ENCODE data around the gene PRDM16.

The PRDM16 gene

GRCh38 chr1:3333903-3334302, 264.9 kb downstream of the PRDM16 start:
- DNase-seq, result no peak

DNA sequence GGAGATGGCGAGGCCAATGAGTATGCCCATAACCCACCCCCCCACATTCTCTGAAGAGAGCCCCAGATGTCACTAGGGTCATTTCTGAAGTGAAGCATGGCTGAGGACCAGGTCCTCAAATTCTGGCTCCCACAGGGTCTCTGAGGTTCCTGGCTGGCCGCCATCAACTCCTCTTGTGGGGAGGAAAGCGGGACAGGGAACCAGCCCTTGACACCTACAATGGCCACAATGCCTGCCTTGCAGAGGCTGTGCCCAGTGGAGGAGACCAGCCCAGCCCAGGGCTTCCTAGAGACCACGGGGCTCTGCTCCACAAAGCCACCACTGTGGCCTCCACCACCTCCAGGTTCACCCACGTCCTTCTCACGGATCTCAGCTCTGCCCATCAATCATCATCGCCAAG, 265.4 kb downstream of the PRDM16 start:
- no peak for DNase-seq

DNA sequence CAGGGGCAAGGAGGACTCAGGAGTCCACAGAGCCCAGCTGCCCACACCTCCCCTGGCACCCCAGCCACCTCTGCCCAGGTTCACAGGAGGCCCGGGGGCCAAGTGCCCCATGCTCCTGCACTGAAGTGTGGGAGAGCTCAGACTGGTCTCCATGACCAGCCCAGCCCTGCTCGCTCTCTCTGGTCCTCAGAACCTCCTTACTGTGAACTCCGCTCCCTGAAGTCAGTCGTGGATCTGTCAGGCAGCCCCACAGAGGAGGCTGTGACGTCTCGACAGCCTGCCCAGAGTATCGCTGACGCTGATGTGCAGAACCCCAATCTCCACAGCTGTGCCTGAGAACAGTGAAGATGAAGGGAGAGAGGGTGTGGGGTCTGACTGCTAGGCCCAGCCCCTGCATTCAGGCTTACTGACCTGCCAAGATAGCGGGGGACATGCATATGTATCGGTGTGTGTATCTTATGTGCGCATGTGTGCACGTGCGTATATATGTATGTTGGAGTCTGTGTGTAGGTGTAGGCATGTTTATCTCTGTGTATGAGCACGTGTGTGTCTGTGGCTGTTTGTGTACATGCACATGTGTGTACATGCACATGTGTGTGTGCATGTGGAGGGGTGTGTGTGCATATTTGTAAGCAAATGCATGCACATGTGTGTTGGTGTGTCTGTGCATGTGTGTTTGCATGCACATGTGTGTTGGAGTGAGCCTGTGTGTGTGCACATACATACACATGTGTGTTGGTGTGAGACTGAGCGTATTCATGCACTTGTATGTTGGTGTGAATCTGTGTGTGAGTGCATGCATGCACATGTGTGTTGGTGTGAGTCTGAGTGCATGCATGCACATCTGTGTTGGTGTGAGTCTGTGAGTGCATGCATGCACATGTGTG, 267.0 kb downstream of the PRDM16 start:
- no peak for DNase-seq

DNA sequence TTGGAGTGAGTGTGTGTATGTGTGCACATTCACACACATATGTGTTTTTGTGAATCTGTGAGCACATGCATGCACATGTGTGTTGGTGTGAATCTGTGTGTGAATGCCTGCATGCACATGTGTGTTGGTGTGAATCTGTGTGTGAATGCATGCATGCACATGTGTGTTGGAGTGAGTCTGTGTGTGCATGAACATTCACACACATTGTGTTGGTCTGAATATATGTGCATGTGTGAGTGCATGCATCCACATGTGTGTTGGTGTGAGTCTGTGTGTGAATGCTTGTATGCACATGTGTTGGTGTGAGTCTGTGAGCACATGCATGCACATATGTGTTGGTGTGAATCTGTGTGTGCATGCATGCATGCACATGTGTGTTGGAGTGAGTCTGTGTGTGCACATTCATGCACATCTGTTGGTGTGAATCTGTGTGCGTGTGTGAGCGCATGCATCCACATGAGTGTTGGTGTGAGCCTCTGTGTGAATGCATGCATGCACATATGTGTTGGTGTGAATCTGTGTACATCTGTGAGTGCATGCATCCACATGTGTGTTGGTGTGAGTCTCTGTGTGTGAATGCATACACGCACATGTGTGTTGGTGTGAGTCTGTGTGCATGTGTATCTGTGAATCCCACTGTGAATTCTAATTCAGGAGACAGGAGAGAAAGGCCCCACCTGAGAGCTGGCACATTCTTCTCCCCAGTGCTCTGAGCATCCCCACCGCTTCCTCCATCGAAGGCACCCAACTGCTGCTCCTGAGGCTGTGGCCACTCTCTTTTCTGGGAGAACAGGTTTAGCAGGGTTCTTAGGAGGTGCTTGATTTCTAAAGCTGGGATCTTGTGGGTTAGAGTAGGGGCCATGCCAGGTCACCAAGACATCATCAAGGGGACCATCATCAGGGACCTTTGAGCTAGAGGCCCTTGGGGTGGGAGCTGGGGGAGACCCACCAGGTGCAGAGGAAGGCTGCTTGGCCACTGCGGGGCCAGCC, 267.9 kb downstream of the PRDM16 start:
- no peak for DNase-seq

GRCh38 chr1:3337798-3338724, 269.1 kb downstream of the PRDM16 start:
- DNase-seq, result no peak

DNA sequence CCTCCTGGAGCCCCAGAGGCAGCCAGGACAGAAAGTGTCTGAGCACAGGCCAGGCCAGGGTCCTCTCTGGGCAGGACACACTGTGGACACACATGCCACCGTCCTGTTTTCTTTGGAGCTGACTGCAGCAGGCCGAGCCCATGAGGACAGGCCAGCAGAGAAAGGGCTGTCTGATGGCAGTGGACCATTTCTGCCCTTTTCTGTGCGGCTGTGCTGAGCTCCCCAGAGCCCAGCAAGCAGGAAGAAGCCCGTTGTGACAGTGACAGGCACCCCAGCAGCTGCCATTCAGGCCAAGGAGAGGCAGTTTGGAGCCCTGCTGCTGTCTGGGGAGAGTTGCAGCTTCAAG, 269.7 kb downstream of the PRDM16 start:
- no peak for DNase-seq

DNA sequence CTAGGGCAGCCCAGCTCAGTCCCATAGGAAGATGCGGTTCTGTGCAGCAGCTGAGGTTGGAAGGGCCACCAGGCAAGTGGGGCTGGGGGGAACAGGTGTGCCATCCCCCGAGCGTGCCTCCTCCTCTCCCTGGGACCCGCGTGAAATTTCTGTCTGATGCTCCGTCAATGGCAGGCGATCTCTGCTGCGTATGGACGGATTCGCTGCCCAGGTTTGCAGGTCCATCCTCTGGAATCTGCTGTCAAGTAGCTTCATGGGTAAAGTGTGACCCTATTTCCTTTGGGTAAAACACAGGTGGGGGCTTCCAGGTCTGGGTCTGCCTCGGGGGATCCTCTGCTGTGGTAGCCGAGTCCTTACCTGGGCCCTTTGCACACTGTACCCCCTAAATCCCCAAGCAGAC, 270.9 kb downstream of the PRDM16 start:
- no peak for DNase-seq

DNA sequence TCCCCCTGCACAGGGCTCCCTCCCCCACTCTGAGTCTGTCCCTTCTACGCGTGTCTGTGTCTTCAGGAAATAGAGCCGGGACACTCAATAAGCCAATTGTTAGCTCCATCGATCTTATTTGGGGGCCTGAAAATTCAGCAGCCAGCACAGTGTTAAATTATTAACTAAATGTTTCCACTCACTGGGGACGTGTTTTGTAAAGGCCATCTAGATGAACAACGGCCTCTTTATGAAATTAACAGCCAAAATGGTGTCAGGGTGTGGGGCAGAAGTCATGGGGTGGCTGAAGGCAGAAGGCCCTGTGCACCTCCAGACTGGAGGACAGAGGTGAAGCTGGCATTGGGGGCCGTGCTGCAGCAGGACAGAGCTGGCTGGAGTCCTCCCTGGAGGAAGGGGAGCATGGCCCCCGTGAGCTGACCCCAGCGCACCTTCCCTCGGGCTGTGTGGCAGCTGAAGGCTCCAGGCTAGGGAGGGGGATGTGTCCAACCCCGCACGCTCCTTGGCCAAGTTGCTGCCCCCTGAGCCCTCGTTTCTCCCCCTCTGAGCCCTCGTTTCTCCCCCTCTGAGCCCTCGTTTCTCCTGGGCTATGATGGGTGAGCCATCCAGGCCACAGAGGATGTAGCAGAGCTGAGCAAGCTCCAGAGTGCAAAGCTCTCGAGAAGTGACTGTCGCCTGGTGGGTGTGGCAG, 271.7 kb downstream of the PRDM16 start:
- DNase-seq, result no peak

- DNase-seq, result no peak
Observed at GRCh38 chr1:3341236-3341994, 272.4 kb downstream of the PRDM16 start.

- DNase-seq, result no peak
Observed at GRCh38 chr1:3342960-3343359, 274.0 kb downstream of the PRDM16 start.

DNA sequence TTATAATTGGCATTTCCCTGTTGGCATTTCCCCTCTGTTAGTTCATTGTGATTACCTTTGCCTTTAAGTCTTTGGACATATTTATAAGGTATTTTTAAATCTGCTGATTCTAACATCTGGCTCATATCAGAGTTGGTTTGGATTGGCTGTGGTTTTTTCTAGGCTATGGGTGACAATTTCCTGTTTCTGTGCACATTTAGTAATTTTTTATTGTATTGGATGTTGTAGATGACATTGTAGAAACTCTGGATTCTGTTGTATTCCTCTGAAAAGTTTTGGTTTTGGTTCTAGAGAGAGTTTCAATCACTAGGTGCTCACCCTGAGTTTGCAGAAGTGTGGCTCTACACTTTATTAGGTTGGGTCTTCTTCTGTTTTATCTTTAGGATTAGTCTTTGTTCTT, 275.4 kb downstream of the PRDM16 start:
- no peak for DNase-seq

DNA sequence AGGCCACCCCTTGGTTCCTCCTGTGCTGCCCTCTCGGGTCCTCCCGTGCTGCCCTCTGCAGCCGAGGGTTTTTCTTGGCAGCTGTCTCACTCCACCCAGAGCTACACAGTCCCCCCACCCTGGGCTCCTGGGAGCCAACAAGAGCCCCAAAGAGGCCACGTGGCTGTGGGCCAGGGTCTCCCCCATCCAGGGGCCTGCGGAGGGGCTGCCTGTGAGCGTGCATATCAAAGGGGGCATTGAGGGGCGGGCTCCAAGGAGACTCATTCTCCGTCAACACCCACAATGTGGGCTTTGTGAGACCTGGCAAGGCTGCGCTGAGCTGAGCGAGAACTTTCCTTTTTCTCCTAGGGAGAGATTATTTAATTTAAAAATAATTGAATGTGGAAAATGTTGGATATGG, 276.8 kb downstream of the PRDM16 start:
- no peak for DNase-seq

GRCh38 chr1:3346478-3346877, 277.5 kb downstream of the PRDM16 start:
- no peak for DNase-seq

- DNase-seq, result no peak
Observed at GRCh38 chr1:3347257-3348020, 278.4 kb downstream of the PRDM16 start.

DNA sequence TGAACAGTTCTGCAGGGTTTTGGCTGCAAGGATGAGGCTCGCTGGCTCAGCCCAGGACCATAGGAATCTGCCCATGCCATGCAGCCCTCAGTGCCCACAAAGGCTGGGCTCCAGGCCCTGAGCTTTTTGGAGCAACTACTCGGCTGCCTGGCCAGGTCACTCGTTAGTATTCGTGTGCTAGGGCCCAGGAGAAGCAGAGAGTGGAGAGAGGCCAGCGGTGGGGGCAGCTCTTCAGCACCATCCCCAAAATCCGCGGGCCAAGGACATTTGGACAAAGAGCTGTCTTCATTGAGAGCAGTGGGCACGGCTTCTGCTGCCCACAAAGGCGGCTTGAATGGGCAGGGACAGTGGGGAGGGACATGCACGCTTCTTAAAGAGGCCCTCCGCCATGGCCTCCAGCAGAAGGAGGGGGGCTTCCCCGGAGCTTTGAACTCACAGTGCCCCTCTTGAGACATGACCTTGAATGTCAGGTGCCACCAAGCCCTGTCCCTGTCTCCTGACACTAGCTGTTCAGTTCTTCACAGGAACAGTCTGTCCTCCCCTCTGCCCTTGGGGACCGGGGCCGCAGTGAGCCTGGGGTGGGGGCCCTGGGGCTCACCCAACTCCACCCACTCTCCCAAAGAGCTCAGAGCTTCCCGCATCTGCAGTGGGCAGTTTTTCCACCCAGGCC, 279.3 kb downstream of the PRDM16 start:
- no peak for DNase-seq

DNA sequence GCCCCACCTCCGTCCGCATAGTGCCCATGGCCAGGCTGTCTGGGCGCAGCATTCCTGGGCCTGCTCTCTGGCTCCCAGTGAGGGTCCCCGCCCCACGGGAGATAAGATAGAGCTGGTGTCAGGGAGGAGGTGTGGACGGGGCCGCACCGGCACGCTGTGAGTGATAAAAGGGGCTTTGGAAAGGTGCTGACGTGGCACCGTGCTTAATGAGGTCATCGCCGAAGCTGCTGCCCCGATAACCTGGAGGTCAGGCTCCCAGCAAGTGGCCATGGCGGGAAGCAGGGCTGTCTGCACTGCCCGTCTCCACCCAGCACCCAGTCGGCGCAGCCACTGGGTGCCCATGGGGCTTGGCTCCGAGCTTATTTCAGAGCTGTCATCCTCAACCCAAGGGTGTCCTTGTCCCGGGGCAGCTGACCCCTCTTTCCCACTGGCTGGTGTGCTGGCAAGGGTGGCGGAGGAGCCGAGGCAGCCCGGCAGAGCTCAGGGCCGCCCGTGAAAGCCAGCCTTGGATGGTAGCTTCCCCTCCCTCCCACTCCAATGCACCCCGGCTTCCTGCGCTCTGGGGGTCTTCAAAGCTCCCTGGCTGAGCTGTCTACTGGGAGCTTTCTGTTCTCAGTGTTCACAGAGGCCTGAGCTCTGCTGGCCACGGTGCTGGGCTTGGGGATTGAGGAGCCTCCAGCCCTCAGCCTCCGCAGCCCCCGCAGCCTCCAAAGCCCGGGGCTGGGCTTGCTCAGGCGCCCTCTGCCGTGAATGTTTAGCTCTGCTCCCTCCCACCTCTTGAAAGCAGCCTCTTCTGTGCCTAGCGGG, 280.4 kb downstream of the PRDM16 start:
- no peak for DNase-seq

DNA sequence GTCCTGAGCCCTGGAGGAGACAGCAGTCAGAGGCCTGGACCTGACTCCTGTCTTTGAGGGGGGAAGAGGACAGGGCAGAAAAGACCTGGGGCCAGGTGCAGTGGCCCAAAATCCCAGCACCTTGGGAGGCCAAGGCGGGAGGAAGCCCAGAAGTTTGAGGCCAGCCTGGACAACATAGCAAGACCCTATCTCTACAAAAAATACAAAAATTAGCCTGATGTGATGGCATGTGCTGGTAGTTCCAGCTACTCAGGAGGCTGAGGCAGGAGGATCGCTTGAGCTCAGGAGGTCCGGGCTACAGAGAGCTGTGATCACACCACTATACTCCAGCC, 280.9 kb downstream of the PRDM16 start:
- no peak for DNase-seq

GRCh38 chr1:3350506-3351261, 281.7 kb downstream of the PRDM16 start:
- DNase-seq, result no peak
